H9 (cell line): ENCODE measurements around the gene POMGNT2. TPM values are rescaled to one million over a fixed set of nuclear protein-coding genes. Genes with fewer than 3 reads are reported as not detected.

ENCODE experiments used
- DNase-seq: peaks from one replicate; pipeline ENCODE4 v3.0.0-alpha.2; 2017
- H2AFZ ChIP-seq: one replicate; pipeline ENCODE4 v1.6.1; 2013; ENCODE audit warnings: mild to moderate bottlenecking, low read length, control low read depth, moderate library complexity
- H2AK5ac ChIP-seq: 2 replicates; pipeline ENCODE4 v1.6.1; 2013; ENCODE audit warnings: low read length, control low read depth, mixed read lengths; ENCODE audit not compliant: insufficient read length
- H2BK120ac ChIP-seq: one replicate; pipeline ENCODE4 v1.6.1; 2013; ENCODE audit warnings: low read depth, mild to moderate bottlenecking, low read length, control low read depth, inconsistent platforms; ENCODE audit not compliant: poor library complexity, severe bottlenecking
- H2BK12ac ChIP-seq: 2 replicates; pipeline ENCODE4 v1.6.1; 2013; ENCODE audit warnings: low read length, control low read depth, mixed read lengths, low read depth; ENCODE audit not compliant: insufficient read length
- H2BK15ac ChIP-seq: 2 replicates; pipeline ENCODE4 v1.6.1; 2013; ENCODE audit warnings: low read depth, low read length, control low read depth
- H2BK20ac ChIP-seq: one replicate; pipeline ENCODE4 v1.6.1; 2013; ENCODE audit warnings: low read depth, mild to moderate bottlenecking, low read length, control low read depth, inconsistent platforms; ENCODE audit not compliant: poor library complexity, severe bottlenecking
- H2BK5ac ChIP-seq: 2 replicates; pipeline ENCODE4 v1.6.1; 2013; ENCODE audit warnings: low read length, control low read depth, mixed read lengths; ENCODE audit not compliant: insufficient read length
- H3K14ac ChIP-seq: 2 replicates; pipeline ENCODE4 v1.6.1; 2013; ENCODE audit warnings: low read length, control low read depth; ENCODE audit not compliant: insufficient read depth
- H3K18ac ChIP-seq: 2 replicates; pipeline ENCODE4 v1.6.1; 2013; ENCODE audit warnings: low read depth, mild to moderate bottlenecking, mixed read lengths, low read length, control low read depth; ENCODE audit not compliant: insufficient read length
- H3K23ac ChIP-seq: 2 replicates; pipeline ENCODE4 v1.6.1; 2013; ENCODE audit warnings: low read length, control low read depth, mixed read lengths, low read depth; ENCODE audit not compliant: insufficient read length
- H3K23me2 ChIP-seq: 2 replicates; pipeline ENCODE4 v1.6.1; 2013; ENCODE audit warnings: low read depth, mild to moderate bottlenecking, mixed read lengths, low read length, control low read depth; ENCODE audit not compliant: insufficient read length, poor library complexity, severe bottlenecking
- H3K27ac ChIP-seq: 2 replicates; pipeline ENCODE4 v1.5.1; 2013; ENCODE audit warnings: low read length, control low read depth, mixed read lengths, low read depth; ENCODE audit not compliant: insufficient read length
- H3K27me3 ChIP-seq: 2 replicates; pipeline ENCODE4 v1.6.1; 2013; ENCODE audit warnings: low read length, control low read depth, inconsistent platforms; ENCODE audit not compliant: insufficient read depth
- H3K4ac ChIP-seq: 2 replicates; pipeline ENCODE4 v1.6.1; 2013; ENCODE audit warnings: low read depth, mild to moderate bottlenecking, control low read depth, inconsistent platforms, low read length, moderate library complexity
- H3K4me1 ChIP-seq: 2 replicates; pipeline ENCODE4 v1.6.1; 2013; ENCODE audit warnings: low read length, control low read depth, inconsistent platforms; ENCODE audit not compliant: insufficient read depth
- H3K4me2 ChIP-seq: 2 replicates; pipeline ENCODE4 v1.6.1; 2013; ENCODE audit warnings: low read length, control low read depth, mixed read lengths; ENCODE audit not compliant: insufficient read length, insufficient read depth
- H3K56ac ChIP-seq: 2 replicates; pipeline ENCODE4 v1.6.1; 2013; ENCODE audit warnings: low read depth, mild to moderate bottlenecking, mixed read lengths, low read length, control low read depth; ENCODE audit not compliant: insufficient read length
- H3K79me1 ChIP-seq: 2 replicates; pipeline ENCODE4 v1.6.1; 2013; ENCODE audit warnings: low read depth, mild to moderate bottlenecking, moderate library complexity, low read length, control low read depth, inconsistent platforms; ENCODE audit not compliant: insufficient read depth, poor library complexity, severe bottlenecking
- H3K79me2 ChIP-seq: 2 replicates; pipeline ENCODE4 v1.6.1; 2013; ENCODE audit warnings: low read length, control low read depth, inconsistent platforms; ENCODE audit not compliant: insufficient read depth
- H3K9ac ChIP-seq: 2 replicates; pipeline ENCODE4 v1.6.1; 2013; ENCODE audit warnings: low read length, control low read depth, mixed read lengths; ENCODE audit not compliant: insufficient read length; ENCODE audit errors: extremely low read depth
- H3K9me3 ChIP-seq: one replicate; pipeline ENCODE4 v1.6.1; 2013; ENCODE audit warnings: low read depth, low read length, inconsistent platforms; ENCODE audit not compliant: control insufficient read depth
- H3T11ph ChIP-seq: one replicate; pipeline ENCODE4 v1.6.1; 2013; ENCODE audit warnings: mild to moderate bottlenecking, low read length, control low read depth, inconsistent platforms
- H4K20me1 ChIP-seq: one replicate; pipeline ENCODE4 v1.6.1; 2013; ENCODE audit not compliant: control insufficient read depth, insufficient read length, insufficient read depth
- H4K5ac ChIP-seq: 2 replicates; pipeline ENCODE4 v1.6.1; 2013; ENCODE audit warnings: low read depth, mild to moderate bottlenecking, mixed read lengths, low read length, control low read depth; ENCODE audit not compliant: insufficient read length
- H4K8ac ChIP-seq: replicated peaks from 2 replicates; pipeline ENCODE4 v1.6.1; 2013; ENCODE audit warnings: low read length, control low read depth, mixed read lengths, low read depth; ENCODE audit not compliant: insufficient read length
- H4K91ac ChIP-seq: 2 replicates; pipeline ENCODE4 v1.6.1; 2013; ENCODE audit warnings: low read depth, mild to moderate bottlenecking, moderate library complexity, mixed read lengths, low read length, control low read depth; ENCODE audit not compliant: insufficient read length
- H3K27ac Mint-ChIP-seq, 3 experiments: 2 replicates in 2 of 3; 3 replicates in 1 of 3; pipeline ENCODE4 v1.8.0; 2020 to 2021; ENCODE audit warnings: mixed read lengths in 3 of 3, mild to moderate bottlenecking in 1 of 3, moderate library complexity in 1 of 3
- H3K27me3 Mint-ChIP-seq: 2 replicates; pipeline ENCODE4 v1.8.0; 2021; ENCODE audit warnings: low read depth, mild to moderate bottlenecking, moderate library complexity, mixed read lengths
- H3K36me3 Mint-ChIP-seq, 3 experiments: 2 replicates in 2 of 3; 3 replicates in 1 of 3; pipeline ENCODE4 v1.8.0; 2020 to 2021; ENCODE audit warnings: low read depth in 3 of 3, mixed read lengths in 3 of 3; ENCODE audit not compliant: insufficient read depth in 1 of 3
- H3K4me1 Mint-ChIP-seq, 2 experiments: 2 replicates each; pipeline ENCODE4 v1.8.0; 2020; ENCODE audit warnings: mixed read lengths in 2 of 2
- H3K4me3 Mint-ChIP-seq, 2 experiments: 2 replicates in 1 of 2; 3 replicates in 1 of 2; pipeline ENCODE4 v1.8.0; 2020 to 2021; ENCODE audit warnings: mild to moderate bottlenecking in 2 of 2, mixed read lengths in 2 of 2, moderate library complexity in 1 of 2
- H3K9me3 Mint-ChIP-seq, 2 experiments: 2 replicates in 1 of 2; 3 replicates in 1 of 2; pipeline ENCODE4 v1.8.0; 2020; ENCODE audit warnings: mild to moderate bottlenecking in 2 of 2, mixed read lengths in 2 of 2, moderate library complexity in 1 of 2
- WGBS: extraction: QIAGEN DNeasy Blood & Tissue Kit; methylation state at CpG from one replicate; pipeline ENCODE4 v1.1.7; 2013; ENCODE audit warnings: missing lambda C conversion rate, low lambda C conversion rate, mixed read lengths; ENCODE audit not compliant: insufficient read length; ENCODE audit errors: extremely low coverage; 5-methylcytosine and 5-hydroxymethylcytosine counted together
- total RNA-seq: library from RNA; stranded (reverse); gene quantifications from 2 replicates; pipeline ENCODE4 v1.2.1, GENCODE V29; 2021
- TF ChIP-seq, protein P1 (sequence below): fragments of 200-600 bp; sonication (generic); conservative IDR thresholded peaks from 3 replicates; pipeline ENCODE4 v1.8.0; 2021; ENCODE audit warnings: antibody characterized with exemption, mild to moderate bottlenecking

The POMGNT2 gene
- total RNA-seq, 1 experiment from 2014 or later: 14.0 TPM

DNA sequence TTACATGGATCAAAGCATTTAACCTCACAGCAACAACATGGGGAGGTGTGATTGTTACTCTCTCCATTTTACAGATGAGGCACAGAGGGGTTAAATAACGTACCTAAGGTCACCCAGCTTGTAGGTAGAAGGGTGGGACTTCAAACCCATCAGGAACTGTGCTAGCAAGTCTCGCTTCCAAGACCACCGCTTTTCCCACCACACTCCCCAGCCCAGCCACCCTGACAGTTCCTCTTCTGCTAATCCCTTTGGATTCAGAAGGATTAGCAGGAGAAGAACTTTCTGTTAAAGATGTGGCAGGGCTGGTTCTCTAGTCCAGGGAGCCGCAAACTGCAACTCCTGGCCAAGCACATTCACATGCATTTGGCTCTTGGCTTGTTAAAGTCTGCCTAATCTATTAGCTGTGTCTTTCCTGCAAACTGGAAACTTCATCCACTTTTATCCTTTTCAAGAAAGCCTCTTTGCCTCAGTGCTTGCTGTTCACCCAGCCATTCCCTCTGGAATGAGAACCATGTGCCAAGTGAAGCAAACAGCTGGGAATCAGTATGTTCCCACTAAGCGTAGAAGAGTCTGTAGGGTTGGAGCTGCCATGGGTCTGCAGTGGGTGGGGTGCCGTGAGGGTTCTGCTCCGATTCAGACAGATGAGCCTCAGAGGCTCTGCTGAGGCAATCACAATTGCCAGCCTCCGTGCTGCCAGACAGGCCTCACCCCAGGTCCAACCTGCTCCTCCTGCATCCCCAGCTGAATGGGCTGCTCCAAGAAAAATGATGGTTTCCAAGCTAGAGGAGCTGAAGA lies 44.6 kb downstream of the POMGNT2 start:
- Histone ChIP-seq H4K20me1 (no peaks in the 10 kb centered on the region), H3K56ac (no peak overlapping the region), H3K14ac (no peak overlapping the region), H3K79me2 (no peaks in the 10 kb centered on the region), H3K23me2 (no peaks in the 10 kb centered on the region), H4K8ac (no peak overlapping the region), H3K27ac (no peak overlapping the region), H3K79me1 (no peaks in the 10 kb centered on the region), H2BK120ac (no peak overlapping the region), H3K9ac (no peak overlapping the region), H2BK12ac (no peak overlapping the region), H3K4me2 (no peak overlapping the region), H3T11ph (no peak overlapping the region), H4K5ac (no peak overlapping the region), H3K9me3 (no peaks in the 10 kb centered on the region), H4K91ac (no peak overlapping the region), H2BK20ac (no peak overlapping the region), H3K4ac (no peak overlapping the region), H2BK15ac (no peak overlapping the region), H2BK5ac (no peak overlapping the region), H2AK5ac (no peak overlapping the region), H3K23ac (no peak overlapping the region), H3K27me3 (no peaks in the 10 kb centered on the region), H3K4me1 (no peaks in the 10 kb centered on the region), H2AFZ (no peak overlapping the region), H3K18ac (no peak overlapping the region)
- DNase-seq: no peak
- Mint-ChIP-seq H3K27me3 (peaks cover 2% of the 10 kb centered on the region), H3K4me3 (no peak overlapping the region), H3K9me3 (peaks cover 20 to 27% of the 10 kb centered on the region in 2 experiments), H3K4me1 (peaks cover 9 to 15% of the 10 kb centered on the region in 2 experiments), H3K27ac (no peak overlapping the region; a peak in 1 of 7 replicates), H3K36me3 (peaks cover 24 to 34% (median 27%) of the 10 kb centered on the region in 3 experiments)
- TF ChIP-seq, protein P1, sequence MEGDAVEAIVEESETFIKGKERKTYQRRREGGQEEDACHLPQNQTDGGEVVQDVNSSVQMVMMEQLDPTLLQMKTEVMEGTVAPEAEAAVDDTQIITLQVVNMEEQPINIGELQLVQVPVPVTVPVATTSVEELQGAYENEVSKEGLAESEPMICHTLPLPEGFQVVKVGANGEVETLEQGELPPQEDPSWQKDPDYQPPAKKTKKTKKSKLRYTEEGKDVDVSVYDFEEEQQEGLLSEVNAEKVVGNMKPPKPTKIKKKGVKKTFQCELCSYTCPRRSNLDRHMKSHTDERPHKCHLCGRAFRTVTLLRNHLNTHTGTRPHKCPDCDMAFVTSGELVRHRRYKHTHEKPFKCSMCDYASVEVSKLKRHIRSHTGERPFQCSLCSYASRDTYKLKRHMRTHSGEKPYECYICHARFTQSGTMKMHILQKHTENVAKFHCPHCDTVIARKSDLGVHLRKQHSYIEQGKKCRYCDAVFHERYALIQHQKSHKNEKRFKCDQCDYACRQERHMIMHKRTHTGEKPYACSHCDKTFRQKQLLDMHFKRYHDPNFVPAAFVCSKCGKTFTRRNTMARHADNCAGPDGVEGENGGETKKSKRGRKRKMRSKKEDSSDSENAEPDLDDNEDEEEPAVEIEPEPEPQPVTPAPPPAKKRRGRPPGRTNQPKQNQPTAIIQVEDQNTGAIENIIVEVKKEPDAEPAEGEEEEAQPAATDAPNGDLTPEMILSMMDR: no peak
- WGBS: no CpG with 5 or more reads among the region's 8 CpGs
